Measurements from ENCODE around the gene ACACB.

- TF ChIP-seq, protein P1, sequence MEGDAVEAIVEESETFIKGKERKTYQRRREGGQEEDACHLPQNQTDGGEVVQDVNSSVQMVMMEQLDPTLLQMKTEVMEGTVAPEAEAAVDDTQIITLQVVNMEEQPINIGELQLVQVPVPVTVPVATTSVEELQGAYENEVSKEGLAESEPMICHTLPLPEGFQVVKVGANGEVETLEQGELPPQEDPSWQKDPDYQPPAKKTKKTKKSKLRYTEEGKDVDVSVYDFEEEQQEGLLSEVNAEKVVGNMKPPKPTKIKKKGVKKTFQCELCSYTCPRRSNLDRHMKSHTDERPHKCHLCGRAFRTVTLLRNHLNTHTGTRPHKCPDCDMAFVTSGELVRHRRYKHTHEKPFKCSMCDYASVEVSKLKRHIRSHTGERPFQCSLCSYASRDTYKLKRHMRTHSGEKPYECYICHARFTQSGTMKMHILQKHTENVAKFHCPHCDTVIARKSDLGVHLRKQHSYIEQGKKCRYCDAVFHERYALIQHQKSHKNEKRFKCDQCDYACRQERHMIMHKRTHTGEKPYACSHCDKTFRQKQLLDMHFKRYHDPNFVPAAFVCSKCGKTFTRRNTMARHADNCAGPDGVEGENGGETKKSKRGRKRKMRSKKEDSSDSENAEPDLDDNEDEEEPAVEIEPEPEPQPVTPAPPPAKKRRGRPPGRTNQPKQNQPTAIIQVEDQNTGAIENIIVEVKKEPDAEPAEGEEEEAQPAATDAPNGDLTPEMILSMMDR (conservative IDR thresholded peaks at IDR 0.05; ENCODE audit: low read depth, low read length) = no peak
- no peak for TF ChIP-seq EZH2 (IDR thresholded peaks at IDR 0.05; ENCODE audit: borderline replicate concordance, low read depth, low read length, poor library complexity, severe bottlenecking)
These were observed 179.5 kb downstream of the ACACB start for GRCh38 chr12:109295764-109296425.

Data from A673 (cell line).